GM12865 (cell line): ENCODE results near the gene MRPL45.

Source experiments
- DNase-seq: peaks from one replicate; pipeline ENCODE4 v3.0.0; 2010; ENCODE audit warnings: low read depth
- H3K4me3 ChIP-seq: 2 replicates; pipeline ENCODE4 v1.5.1; 2011; ENCODE audit warnings: mild to moderate bottlenecking, low read depth, low read length, control low read depth
- TF ChIP-seq, protein P1 (sequence below): IDR thresholded peaks from 2 replicates; pipeline ENCODE4 v1.5.1; 2011; ENCODE audit warnings: low read length, control low read depth, low read depth, inconsistent platforms; ENCODE audit not compliant: insufficient read depth; ENCODE audit errors: missing control alignments

The MRPL45 gene

DNA sequence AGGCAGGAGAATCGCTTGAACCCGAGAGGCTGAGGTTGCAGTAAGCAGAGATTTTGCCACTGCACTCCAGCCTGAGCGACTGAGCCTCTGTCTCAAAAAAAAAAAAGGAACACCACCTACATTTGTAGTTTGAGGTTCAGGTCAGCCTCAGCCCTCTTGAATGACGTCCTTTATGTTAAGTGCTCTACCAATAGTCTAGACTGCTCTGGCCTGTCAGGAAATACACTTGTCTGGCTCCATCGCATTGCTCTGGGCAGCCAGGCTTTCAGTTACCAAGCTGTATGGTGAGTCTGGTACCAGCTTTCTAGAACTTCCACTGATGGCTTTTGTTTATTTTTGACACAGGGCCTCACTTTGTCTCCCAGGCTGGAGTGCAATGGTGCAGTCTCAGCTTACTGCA is 66.0 kb downstream of the MRPL45 start:
- TF ChIP-seq, protein P1, sequence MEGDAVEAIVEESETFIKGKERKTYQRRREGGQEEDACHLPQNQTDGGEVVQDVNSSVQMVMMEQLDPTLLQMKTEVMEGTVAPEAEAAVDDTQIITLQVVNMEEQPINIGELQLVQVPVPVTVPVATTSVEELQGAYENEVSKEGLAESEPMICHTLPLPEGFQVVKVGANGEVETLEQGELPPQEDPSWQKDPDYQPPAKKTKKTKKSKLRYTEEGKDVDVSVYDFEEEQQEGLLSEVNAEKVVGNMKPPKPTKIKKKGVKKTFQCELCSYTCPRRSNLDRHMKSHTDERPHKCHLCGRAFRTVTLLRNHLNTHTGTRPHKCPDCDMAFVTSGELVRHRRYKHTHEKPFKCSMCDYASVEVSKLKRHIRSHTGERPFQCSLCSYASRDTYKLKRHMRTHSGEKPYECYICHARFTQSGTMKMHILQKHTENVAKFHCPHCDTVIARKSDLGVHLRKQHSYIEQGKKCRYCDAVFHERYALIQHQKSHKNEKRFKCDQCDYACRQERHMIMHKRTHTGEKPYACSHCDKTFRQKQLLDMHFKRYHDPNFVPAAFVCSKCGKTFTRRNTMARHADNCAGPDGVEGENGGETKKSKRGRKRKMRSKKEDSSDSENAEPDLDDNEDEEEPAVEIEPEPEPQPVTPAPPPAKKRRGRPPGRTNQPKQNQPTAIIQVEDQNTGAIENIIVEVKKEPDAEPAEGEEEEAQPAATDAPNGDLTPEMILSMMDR, result no peak
- H3K4me3 ChIP-seq, result no peak overlapping the region
- no peak for DNase-seq

DNA sequence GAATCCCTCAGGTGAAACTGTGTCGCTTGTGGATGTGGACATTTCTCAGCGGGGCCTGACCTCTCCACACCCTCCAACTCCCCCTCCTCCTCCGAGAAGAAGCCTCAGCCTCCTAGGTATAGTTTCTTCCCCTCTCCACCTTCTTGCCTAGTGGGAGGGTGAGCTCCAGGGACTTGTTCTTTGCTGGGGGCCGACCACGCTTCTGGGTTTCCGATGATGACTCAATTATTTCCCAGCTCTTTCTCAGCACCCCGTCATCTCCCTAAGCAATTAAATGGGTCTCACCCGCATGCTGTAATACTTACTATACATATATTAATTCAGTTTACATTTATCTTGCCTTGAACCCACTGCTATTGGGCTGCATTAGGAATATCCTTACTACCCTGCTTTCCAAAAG is 67.8 kb downstream of the MRPL45 start:
- no peak for DNase-seq
- TF ChIP-seq, protein P1, result no peak
- no peak overlapping the region for H3K4me3 ChIP-seq

DNA sequence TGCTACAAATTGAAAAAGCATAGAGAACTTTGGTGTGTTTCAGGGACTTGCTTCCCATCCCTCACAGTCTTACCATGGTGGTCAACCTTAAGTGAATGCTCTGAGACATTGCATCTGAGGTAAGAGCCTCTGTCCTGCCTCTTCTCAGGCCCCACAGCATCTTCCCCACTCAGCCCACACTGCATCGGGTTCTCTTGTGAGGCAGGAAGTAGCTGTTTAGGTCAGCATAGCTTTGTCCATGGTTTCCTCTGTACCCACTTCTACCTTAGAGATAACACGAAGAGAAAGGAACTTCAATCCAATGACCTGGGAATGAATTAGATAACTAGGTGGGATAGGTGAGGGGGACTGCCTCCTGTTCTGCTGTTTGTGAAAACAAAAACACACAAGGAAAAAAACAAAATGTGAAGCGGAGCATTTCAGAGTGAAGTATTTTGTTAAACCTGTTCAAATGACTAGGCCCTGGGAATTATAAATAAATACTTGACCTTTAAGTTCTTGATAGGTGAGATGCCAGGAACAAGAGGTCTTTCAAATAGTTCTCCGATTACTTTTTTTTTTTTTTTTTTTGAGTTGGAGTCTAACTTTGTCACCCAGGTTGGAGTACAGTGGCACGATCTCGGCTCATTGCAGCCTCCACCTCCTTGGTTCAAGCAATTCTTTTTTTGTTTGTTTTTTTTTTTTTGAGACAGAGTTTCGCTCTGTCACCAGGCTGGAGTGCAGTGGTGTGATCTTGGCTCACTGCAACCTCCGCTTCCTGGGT is 72.3 kb downstream of the MRPL45 start:
- no peak for DNase-seq
- H3K4me3 ChIP-seq, result no peak overlapping the region
- TF ChIP-seq, protein P1, result no peak
